Epidermal melanocyte (primary cell): ENCODE measurements around the gene OFD1.

Source experiments
- DNase-seq: peaks from one replicate; pipeline ENCODE4 v3.0.0; 2011; ENCODE audit warnings: low spot score; ENCODE audit not compliant: insufficient read length

OFD1 gene

GRCh38 chrX:13752646-13753045 is 18.1 kb downstream of the OFD1 start:
- no peak for DNase-seq

- DNase-seq, result no peak
These were observed 20.2 kb downstream of the OFD1 start for GRCh38 chrX:13754765-13755164.

GRCh38 chrX:13755254-13755653 is 20.7 kb downstream of the OFD1 start:
- DNase-seq, result no peak

GRCh38 chrX:13756381-13756780 is 21.8 kb downstream of the OFD1 start:
- no peak for DNase-seq

GRCh38 chrX:13759152-13759718 is 24.7 kb downstream of the OFD1 start:
- no peak for DNase-seq

- DNase-seq, result no peak
These were observed 25.9 kb downstream of the OFD1 start for GRCh38 chrX:13760426-13760825.

- no peak for DNase-seq
These were observed 27.3 kb downstream of the OFD1 start for GRCh38 chrX:13761606-13762414.

- no peak for DNase-seq
These were observed 28.9 kb downstream of the OFD1 start for GRCh38 chrX:13763489-13763888.

GRCh38 chrX:13764281-13764680 is 29.7 kb downstream of the OFD1 start:
- DNase-seq, result no peak

GRCh38 chrX:13764765-13765164 is 30.2 kb downstream of the OFD1 start:
- DNase-seq, result no peak

GRCh38 chrX:13768939-13769338 is 34.4 kb downstream of the OFD1 start:
- DNase-seq, result no peak

- no peak for DNase-seq
These were observed 35.5 kb downstream of the OFD1 start for GRCh38 chrX:13770013-13770535.

GRCh38 chrX:13774696-13775095 is 40.1 kb downstream of the OFD1 start:
- DNase-seq, result no peak

GRCh38 chrX:13775837-13776236 is 41.3 kb downstream of the OFD1 start:
- DNase-seq, result no peak

GRCh38 chrX:13776387-13776786 is 41.8 kb downstream of the OFD1 start:
- no peak for DNase-seq

GRCh38 chrX:13778916-13779315 is 44.4 kb downstream of the OFD1 start:
- DNase-seq, result no peak

- DNase-seq, result no peak
These were observed 46.4 kb downstream of the OFD1 start for GRCh38 chrX:13780868-13781427.

- DNase-seq, result no peak
These were observed 51.5 kb downstream of the OFD1 start for GRCh38 chrX:13786048-13786447.

- no peak for DNase-seq
These were observed 55.9 kb downstream of the OFD1 start for GRCh38 chrX:13790206-13791131.

- DNase-seq, result no peak
These were observed 56.6 kb downstream of the OFD1 start for GRCh38 chrX:13791145-13791544.

- DNase-seq, result no peak
These were observed 57.0 kb downstream of the OFD1 start for GRCh38 chrX:13791559-13791958.

GRCh38 chrX:13793897-13794296 is 59.3 kb downstream of the OFD1 start:
- no peak for DNase-seq
